Spleen (tissue), 11 donors: Measurements from ENCODE around the gene TRPT1. TPM values are rescaled to one million over a fixed set of nuclear protein-coding genes. Genes with fewer than 3 reads are reported as not detected.
A peak's percentile ranks its signal among the peaks of the same experiment; 100 is the strongest.

Experiments
- DNase-seq: peaks from one replicate; pipeline ENCODE4 v3.0.0-alpha.2; 2020
- H3K27ac ChIP-seq, 8 donors: fragments of 200-600 bp; sonication (generic) in 7 of 8; 1 replicate in 4 of 8; 2 replicates in 4 of 8; pipeline versions ENCODE4 v1.5.0 to v1.8.0; 2016 to 2021; ENCODE audit warnings: inconsistent platforms in 4 of 8, mild to moderate bottlenecking in 4 of 8, moderate library complexity in 1 of 8
- H3K27me3 ChIP-seq, 7 donors: fragments of 200-600 bp; sonication (generic) in 6 of 7; replicated peaks in 1 of 7; 1 replicate in 4 of 7; 2 replicates in 3 of 7; pipeline versions ENCODE4 v1.5.0 to v1.8.0; 2016 to 2021; ENCODE audit warnings: inconsistent platforms in 3 of 7, mild to moderate bottlenecking in 1 of 7
- H3K36me3 ChIP-seq, 6 donors: fragments of 200-600 bp; sonication (generic) in 5 of 6; 1 replicate in 4 of 6; 2 replicates in 2 of 6; pipeline versions ENCODE4 v1.5.0 to v1.8.0; 2016 to 2021; ENCODE audit warnings: inconsistent platforms in 2 of 6
- H3K4me1 ChIP-seq, 6 donors: fragments of 200-600 bp; sonication (generic) in 5 of 6; 1 replicate in 3 of 6; 2 replicates in 3 of 6; pipeline versions ENCODE4 v1.5.0 to v1.8.0; 2016 to 2021; ENCODE audit warnings: inconsistent platforms in 3 of 6
- H3K4me3 ChIP-seq, 8 donors: fragments of 200-600 bp; sonication (generic) in 7 of 8; 1 replicate in 4 of 8; 2 replicates in 4 of 8; pipeline versions ENCODE4 v1.5.0 to v1.8.0; 2016 to 2021; ENCODE audit warnings: inconsistent platforms in 4 of 8, mild to moderate bottlenecking in 4 of 8, moderate library complexity in 2 of 8
- H3K9me3 ChIP-seq, 8 donors: fragments of 200-600 bp; sonication (generic) in 7 of 8; 1 replicate in 4 of 8; 2 replicates in 4 of 8; pipeline versions ENCODE4 v1.5.0 to v1.8.0; 2016 to 2021; ENCODE audit warnings: inconsistent platforms in 4 of 8
- POLR2A ChIP-seq, 3 donors: fragments of 450-650 bp; IDR thresholded peaks; one replicate each; pipeline ENCODE4 v1.5.1; 2017; ENCODE audit warnings: antibody characterized with exemption in 3 of 3, mild to moderate bottlenecking in 1 of 3
- POLR2AphosphoS5 ChIP-seq, 3 donors: sonication (generic); formaldehyde crosslinking; IDR thresholded peaks; one replicate each; pipeline ENCODE4 v1.5.1; 2017; ENCODE audit warnings: antibody characterized with exemption in 3 of 3
- WGBS, 5 donors: extraction: QIAGEN DNeasy Blood & Tissue Kit in 3 of 5; methylation state at CpG; one replicate each; pipeline versions ENCODE4 v1.1.5 to v1.1.7; 2013 to 2018; 5-methylcytosine and 5-hydroxymethylcytosine counted together
- intact Hi-C: fragments of 100-400 bp; cut with DNase I; formaldehyde crosslinking; loops from one replicate; pipeline ENCODE4 v1.15.0; 2023; ENCODE audit warnings: low total_unique reads
- polyA plus RNA-seq, 3 donors: library from polyadenylated mRNA; stranded (reverse); fragments of 200-250 nt; gene quantifications; one replicate each; pipeline ENCODE4 v1.2.1, GENCODE V29; 2013
- total RNA-seq, 7 donors: library from RNA; depleted of rRNA in 3 of 7; stranded (reverse); fragments of >200 nt in 3 of 7; fragmentation: NEBNext Ultra II Directional in 4 of 7; extraction: Animal tissue kit (Norgen Biotek cat#: 25700) in 4 of 7; gene quantifications; one replicate each; pipeline versions ENCODE4 v1.1.0 to v1.2.1, GENCODE V29; 2016 to 2021
- TF ChIP-seq, protein P1 (sequence below), 11 experiments: fragments of 200-600 bp in 7 of 11; fragments of 450-650 bp in 4 of 11; sonication (generic) in 4 of 11; IDR thresholded peaks in 8 of 11; conservative IDR thresholded peaks in 3 of 11; 1 replicate in 7 of 11; 2 replicates in 4 of 11; pipeline versions ENCODE4 v1.4.0 to v1.8.0; 2016 to 2021; ENCODE audit warnings: antibody characterized with exemption in 11 of 11, inconsistent platforms in 4 of 11, mild to moderate bottlenecking in 1 of 11
- donor health status: healthy with polysubstance abuse.
- donor health status: DM: no; HTN: no; CAD: no; lungs with moderate emphysema.
- donor health status: DM: no; HTN: no; CAD: no.
- donor health status: Bipolar disorder and iron deficiency.
- donor health status: healthy.
- donor health status: DM: no; HTN: no; CAD: no.
- donor health status: DM: yes; HTN: yes; CAD: no.

TRPT1 gene
- total and polyA plus RNA-seq, 10 donors: 34.2 to 74.0 (median 46.4) TPM

- Histone ChIP-seq H3K27me3 (no peaks in the 10 kb centered on the region), H3K4me3 (peak overlapping the region; percentile 61 to 99 (median 90)), H3K27ac (peak overlapping the region; percentile 80 to 100 (median 98)), H3K36me3 (peaks cover 0 to 36% (median 16%) of the 10 kb centered on the region in 6 donors), H3K4me1 (peaks cover 27 to 56% (median 39%) of the 10 kb centered on the region in 6 donors), H3K9me3 (no peaks in the 10 kb centered on the region)
- DNase-seq: peak; percentile 94
- intact Hi-C loops: no loop called here
- 1 to 5% (median 2%) methylated on average over 17 to 34 of the region's 34 CpGs for WGBS, 5 donors
- TF ChIP-seq POLR2A (IDR thresholded peaks at IDR 0.05) (peak in 1 of 3 donors; percentile 32), POLR2AphosphoS5 (IDR thresholded peaks at IDR 0.05) (no peak)
Measured at GRCh38 chr11:64268893-64269539, 43.0 kb upstream of the TRPT1 start.

DNA sequence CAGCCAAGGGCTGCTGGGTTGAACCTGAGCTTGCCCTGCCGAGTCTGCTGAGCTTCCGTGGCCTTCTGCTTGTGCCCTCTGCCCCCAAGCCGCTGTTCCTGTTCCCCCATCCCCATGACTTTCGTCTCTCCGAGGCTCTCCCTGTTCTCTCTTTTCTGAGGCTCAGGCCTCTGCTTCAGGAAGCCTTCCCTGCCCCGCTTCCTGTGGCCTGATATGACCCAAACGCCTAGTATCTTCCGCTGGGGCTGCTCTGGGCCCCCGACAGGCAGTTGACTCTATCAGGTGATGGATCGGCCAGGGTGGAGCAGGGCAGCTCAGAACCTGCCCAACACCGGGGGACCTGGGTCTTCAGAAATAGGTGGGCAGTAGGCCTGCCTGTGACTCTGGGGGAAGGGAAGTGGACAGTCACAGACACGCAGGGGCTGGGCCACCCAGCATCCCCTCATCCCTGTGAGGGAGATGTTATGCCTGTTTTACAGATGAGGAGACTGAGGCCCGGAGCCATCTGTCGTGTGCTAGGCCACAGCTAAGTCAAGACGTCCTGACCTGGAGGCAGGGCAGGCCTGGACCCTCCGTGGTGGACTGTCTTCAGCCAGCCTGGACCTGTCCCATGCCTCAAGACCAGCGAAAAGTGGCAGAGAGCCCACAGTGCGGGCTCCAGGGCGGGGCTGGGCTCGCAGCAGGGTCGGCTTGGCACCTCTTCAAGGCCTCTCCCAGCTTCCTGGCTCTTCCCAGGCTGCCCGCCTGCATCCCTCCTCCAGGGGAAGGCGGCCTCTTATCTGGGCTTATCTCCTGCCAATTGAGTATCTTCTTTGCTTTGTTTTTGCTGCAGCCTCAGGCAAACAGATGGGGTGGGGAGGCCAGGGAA, 42.3 kb upstream of the TRPT1 start:
- 26 to 42% (median 33%) methylated on average over 13 to 23 of the region's 23 CpGs for WGBS, 5 donors
- H3K27ac ChIP-seq: peak overlapping the region; percentile 80 to 100 (median 98)
- DNase-seq: peak; percentile 90
- TF ChIP-seq, protein P1, sequence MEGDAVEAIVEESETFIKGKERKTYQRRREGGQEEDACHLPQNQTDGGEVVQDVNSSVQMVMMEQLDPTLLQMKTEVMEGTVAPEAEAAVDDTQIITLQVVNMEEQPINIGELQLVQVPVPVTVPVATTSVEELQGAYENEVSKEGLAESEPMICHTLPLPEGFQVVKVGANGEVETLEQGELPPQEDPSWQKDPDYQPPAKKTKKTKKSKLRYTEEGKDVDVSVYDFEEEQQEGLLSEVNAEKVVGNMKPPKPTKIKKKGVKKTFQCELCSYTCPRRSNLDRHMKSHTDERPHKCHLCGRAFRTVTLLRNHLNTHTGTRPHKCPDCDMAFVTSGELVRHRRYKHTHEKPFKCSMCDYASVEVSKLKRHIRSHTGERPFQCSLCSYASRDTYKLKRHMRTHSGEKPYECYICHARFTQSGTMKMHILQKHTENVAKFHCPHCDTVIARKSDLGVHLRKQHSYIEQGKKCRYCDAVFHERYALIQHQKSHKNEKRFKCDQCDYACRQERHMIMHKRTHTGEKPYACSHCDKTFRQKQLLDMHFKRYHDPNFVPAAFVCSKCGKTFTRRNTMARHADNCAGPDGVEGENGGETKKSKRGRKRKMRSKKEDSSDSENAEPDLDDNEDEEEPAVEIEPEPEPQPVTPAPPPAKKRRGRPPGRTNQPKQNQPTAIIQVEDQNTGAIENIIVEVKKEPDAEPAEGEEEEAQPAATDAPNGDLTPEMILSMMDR (IDR thresholded peaks at IDR 0.05 in 8 of 11, conservative IDR thresholded peaks at IDR 0.05 in 3 of 11): peak in 2 of 11 experiments; percentile 17 to 25
- TF ChIP-seq POLR2AphosphoS5 (IDR thresholded peaks at IDR 0.05) (peak; percentile 38 to 69 (median 65)), POLR2A (IDR thresholded peaks at IDR 0.05) (no peak)
- peak overlapping the region; percentile 61 to 99 (median 90) for H3K4me3 ChIP-seq
- no peaks in the 10 kb centered on the region for H3K9me3 ChIP-seq
- no peaks in the 10 kb centered on the region for H3K27me3 ChIP-seq
- H3K36me3 ChIP-seq: peaks cover 0 to 44% (median 23%) of the 10 kb centered on the region in 6 donors
- intact Hi-C loops: no loop called here
- peaks cover 27 to 56% (median 39%) of the 10 kb centered on the region in 6 donors for H3K4me1 ChIP-seq

GRCh38 chr11:64267207-64267945, 41.4 kb upstream of the TRPT1 start:
- WGBS, 5 donors: 69 to 81% (median 75%) methylated on average over 24 to 27 of the region's 27 CpGs
- intact Hi-C loops: no loop called here
- peaks cover 0 to 53% (median 32%) of the 10 kb centered on the region in 6 donors for H3K36me3 ChIP-seq
- no peaks in the 10 kb centered on the region for H3K27me3 ChIP-seq
- TF ChIP-seq POLR2A (IDR thresholded peaks at IDR 0.05) (no peak), POLR2AphosphoS5 (IDR thresholded peaks at IDR 0.05) (peak in 1 of 3 donors; percentile 47)
- TF ChIP-seq, protein P1 (IDR thresholded peaks at IDR 0.05 in 8 of 11, conservative IDR thresholded peaks at IDR 0.05 in 3 of 11): no peak
- peaks cover 27 to 52% (median 36%) of the 10 kb centered on the region in 6 donors for H3K4me1 ChIP-seq
- peak; percentile 86 for DNase-seq
- H3K4me3 ChIP-seq: peak overlapping the region in 1 of 8 donors; percentile 99
- peak overlapping the region; percentile 80 to 100 (median 98) for H3K27ac ChIP-seq
- no peaks in the 10 kb centered on the region for H3K9me3 ChIP-seq

- WGBS, 5 donors: 92 to 96% (median 93%) methylated on average over 15 of the region's 15 CpGs
- Histone ChIP-seq H3K4me1 (peaks cover 22 to 41% (median 27%) of the 10 kb centered on the region in 6 donors), H3K27ac (peak overlapping the region in 5 of 8 donors; percentile 98 to 100 (median 99)), H3K27me3 (no peaks in the 10 kb centered on the region), H3K9me3 (no peaks in the 10 kb centered on the region), H3K4me3 (no peak overlapping the region), H3K36me3 (peaks cover 0 to 63% (median 38%) of the 10 kb centered on the region in 6 donors)
- DNase-seq: peak; percentile 80
- TF ChIP-seq POLR2A (IDR thresholded peaks at IDR 0.05): no peak
- TF ChIP-seq POLR2AphosphoS5 (IDR thresholded peaks at IDR 0.05): peak in 1 of 3 donors; percentile 21
- TF ChIP-seq, protein P1 (IDR thresholded peaks at IDR 0.05 in 8 of 11, conservative IDR thresholded peaks at IDR 0.05 in 3 of 11): no peak
- intact Hi-C loops: no loop called here
Measured at GRCh38 chr11:64266339-64266738, 40.4 kb upstream of the TRPT1 start.
